Vagina (tissue), 2 donors: ENCODE data around the gene SCAI. TPM values are rescaled to one million over a fixed set of nuclear protein-coding genes. Genes with fewer than 3 reads are reported as not detected.
"Not testable (repeated sequence)": the region's sequence is repeated elsewhere in the genome, so short reads cannot be mapped to it uniquely, and the experiment has no call there.

Experiments used
- DNase-seq, 2 donors: peaks; one replicate each; pipeline ENCODE4 v3.0.0-alpha.2; 2017; ENCODE audit errors: extremely low spot score in 2 of 2
- H3K27ac ChIP-seq: fragments of 200-600 bp; sonication (generic); one replicate; pipeline ENCODE4 v1.5.1; 2019
- H3K27me3 ChIP-seq: fragments of 200-600 bp; sonication (generic); one replicate; pipeline ENCODE4 v1.5.1; 2019
- H3K36me3 ChIP-seq, 2 donors: fragments of 200-600 bp; sonication (generic); one replicate each; pipeline ENCODE4 v1.5.1; 2017 to 2019
- H3K4me1 ChIP-seq: fragments of 200-600 bp; sonication (generic); one replicate; pipeline ENCODE4 v1.5.1; 2019
- H3K4me3 ChIP-seq, 2 donors: fragments of 200-600 bp; sonication (generic); 1 replicate in 1 of 2; 2 replicates in 1 of 2; pipeline ENCODE4 v1.5.1; 2016 to 2019
- H3K9me3 ChIP-seq: fragments of 200-600 bp; sonication (generic); one replicate; pipeline ENCODE4 v1.5.1; 2019
- CTCF ChIP-seq, 3 experiments: fragments of 450-650 bp in 2 of 3; fragments of 200-600 bp in 1 of 3; sonication (generic) in 1 of 3; IDR thresholded peaks; one replicate each; pipeline ENCODE4 v1.5.1; 2017 to 2019; ENCODE audit warnings: antibody characterized with exemption in 3 of 3, mild to moderate bottlenecking in 2 of 3, moderate library complexity in 2 of 3
- POLR2A ChIP-seq, 2 donors: fragments of 450-650 bp; IDR thresholded peaks; one replicate each; pipeline ENCODE4 v1.6.1; 2017; ENCODE audit warnings: antibody characterized with exemption in 2 of 2, mild to moderate bottlenecking in 2 of 2, moderate library complexity in 2 of 2
- POLR2AphosphoS5 ChIP-seq, 2 donors: sonication (generic); formaldehyde crosslinking; IDR thresholded peaks; one replicate each; pipeline ENCODE4 v1.9.0; 2017; ENCODE audit warnings: antibody characterized with exemption in 2 of 2, mild to moderate bottlenecking in 2 of 2, low read depth in 1 of 2; ENCODE audit not compliant: insufficient read depth in 1 of 2
- intact Hi-C: fragments of 100-400 bp; cut with DNase I; formaldehyde crosslinking; loops from one replicate; pipeline ENCODE4 v1.15.1; 2023
- total RNA-seq: library from RNA; depleted of rRNA; stranded (reverse); fragments of >200 nt; gene quantifications from one replicate; pipeline ENCODE4 v1.2.3, GENCODE V29; 2016

Gene SCAI
- total RNA-seq, 1 donor from 2014 or later = 15.7 TPM

GRCh38 chr9:124968238-124968637, 175.1 kb downstream of the SCAI start:
- TF ChIP-seq POLR2AphosphoS5 (IDR thresholded peaks at IDR 0.05; ENCODE audit: insufficient read depth in 1 of 2, low read depth in 1 of 2) (no peak), CTCF (IDR thresholded peaks at IDR 0.05) (no peak), POLR2A (IDR thresholded peaks at IDR 0.05) (no peak)
- H3K27me3 ChIP-seq = no peaks in the 10 kb centered on the region
- intact Hi-C loops = no loop called here
- DNase-seq = no peak
- no peaks in the 10 kb centered on the region for H3K4me1 ChIP-seq
- H3K36me3 ChIP-seq = peaks cover 0 to 14% of the 10 kb centered on the region in 2 donors
- no peak overlapping the region for H3K27ac ChIP-seq
- H3K9me3 ChIP-seq = no peaks in the 10 kb centered on the region
- no peak overlapping the region for H3K4me3 ChIP-seq

GRCh38 chr9:124965775-124966568, 177.4 kb downstream of the SCAI start:
- H3K27ac ChIP-seq, H3K9me3 ChIP-seq, H3K4me1 ChIP-seq, H3K27me3 ChIP-seq, intact Hi-C loops, H3K4me3 ChIP-seq, DNase-seq: not testable (repeated sequence)
- peaks cover 0 to 10% of the 10 kb centered on the region in 2 donors for H3K36me3 ChIP-seq

- intact Hi-C loops = no loop called here
- Histone ChIP-seq H3K27ac (no peak overlapping the region), H3K27me3 (no peaks in the 10 kb centered on the region), H3K9me3 (no peaks in the 10 kb centered on the region), H3K4me3 (no peak overlapping the region), H3K36me3 (no peaks in the 10 kb centered on the region), H3K4me1 (no peaks in the 10 kb centered on the region)
- TF ChIP-seq CTCF (IDR thresholded peaks at IDR 0.05) = no peak
- no peak for TF ChIP-seq POLR2AphosphoS5 (IDR thresholded peaks at IDR 0.05; ENCODE audit: insufficient read depth in 1 of 2, low read depth in 1 of 2)
- TF ChIP-seq POLR2A (IDR thresholded peaks at IDR 0.05) = no peak
- no peak for DNase-seq
These were observed 178.7 kb downstream of the SCAI start for GRCh38 chr9:124964604-124965003.

GRCh38 chr9:124964056-124964455, 179.3 kb downstream of the SCAI start:
- H3K4me1 ChIP-seq = no peaks in the 10 kb centered on the region
- no peak for TF ChIP-seq CTCF (IDR thresholded peaks at IDR 0.05)
- TF ChIP-seq POLR2AphosphoS5 (IDR thresholded peaks at IDR 0.05; ENCODE audit: insufficient read depth in 1 of 2, low read depth in 1 of 2) = no peak
- TF ChIP-seq POLR2A (IDR thresholded peaks at IDR 0.05) = no peak
- no peaks in the 10 kb centered on the region for H3K9me3 ChIP-seq
- H3K4me3 ChIP-seq = no peak overlapping the region
- H3K36me3 ChIP-seq = no peaks in the 10 kb centered on the region
- H3K27me3 ChIP-seq = no peaks in the 10 kb centered on the region
- no peak overlapping the region for H3K27ac ChIP-seq
- intact Hi-C loops = no loop called here
- DNase-seq = no peak

- Histone ChIP-seq H3K36me3 (no peaks in the 10 kb centered on the region), H3K27ac (no peak overlapping the region), H3K27me3 (no peaks in the 10 kb centered on the region), H3K4me1 (no peaks in the 10 kb centered on the region), H3K9me3 (no peaks in the 10 kb centered on the region), H3K4me3 (no peak overlapping the region)
- no peak for DNase-seq
- TF ChIP-seq POLR2A (IDR thresholded peaks at IDR 0.05) = no peak
- no peak for TF ChIP-seq CTCF (IDR thresholded peaks at IDR 0.05)
- TF ChIP-seq POLR2AphosphoS5 (IDR thresholded peaks at IDR 0.05; ENCODE audit: insufficient read depth in 1 of 2, low read depth in 1 of 2) = no peak
- intact Hi-C loops = no loop called here
These were observed 182.9 kb downstream of the SCAI start for GRCh38 chr9:124960409-124960752.

- H3K27me3 ChIP-seq, H3K27ac ChIP-seq, H3K4me3 ChIP-seq, H3K36me3 ChIP-seq, DNase-seq, intact Hi-C loops, H3K9me3 ChIP-seq, H3K4me1 ChIP-seq: not testable (repeated sequence)
These were observed 183.5 kb downstream of the SCAI start for GRCh38 chr9:124959671-124960408.
